Activated naive CD4-positive, alpha-beta T cell treated with anti-CD3 and anti-CD28 coated beads, Interleukin-2, amount 50 U/mL, for 16 hours (primary cell): ENCODE results near the gene PLA2G12A.
A peak's percentile ranks its signal among the peaks of the same experiment; 100 is the strongest.

Source experiments
- DNase-seq: peaks from one replicate; pipeline ENCODE4 v3.0.0-alpha.2; 2020

PLA2G12A gene

GRCh38 chr4:109675843-109676242 lies 54.0 kb downstream of the PLA2G12A start:
- DNase-seq = no peak

- no peak for DNase-seq
Measured at GRCh38 chr4:109675181-109675580, 54.7 kb downstream of the PLA2G12A start.

- no peak for DNase-seq
Measured at GRCh38 chr4:109673303-109673702, 56.6 kb downstream of the PLA2G12A start.

GRCh38 chr4:109672169-109672930 lies 57.5 kb downstream of the PLA2G12A start:
- DNase-seq = no peak

GRCh38 chr4:109671350-109671749 lies 58.5 kb downstream of the PLA2G12A start:
- DNase-seq = peak; percentile 34

- DNase-seq = no peak
Measured at GRCh38 chr4:109665783-109666485, 63.9 kb downstream of the PLA2G12A start.

- no peak for DNase-seq
Measured at GRCh38 chr4:109662771-109663170, 67.1 kb downstream of the PLA2G12A start.

- DNase-seq = no peak
Measured at GRCh38 chr4:109662116-109662515, 67.8 kb downstream of the PLA2G12A start.
